HG03135 (cell line): ENCODE measurements around the gene CDH18.
"Not testable (repeated sequence)": the region's sequence is repeated elsewhere in the genome, so short reads cannot be mapped to it uniquely, and the experiment has no call there.

Experiments
- ATAC-seq: cut with Tn5 transposase; IDR thresholded peaks from one replicate; pipeline ENCODE4 v1.9.1; 2021; ENCODE audit warnings: mild to moderate bottlenecking, moderate library complexity; ENCODE audit not compliant: unreplicated experiment

Gene CDH18

DNA sequence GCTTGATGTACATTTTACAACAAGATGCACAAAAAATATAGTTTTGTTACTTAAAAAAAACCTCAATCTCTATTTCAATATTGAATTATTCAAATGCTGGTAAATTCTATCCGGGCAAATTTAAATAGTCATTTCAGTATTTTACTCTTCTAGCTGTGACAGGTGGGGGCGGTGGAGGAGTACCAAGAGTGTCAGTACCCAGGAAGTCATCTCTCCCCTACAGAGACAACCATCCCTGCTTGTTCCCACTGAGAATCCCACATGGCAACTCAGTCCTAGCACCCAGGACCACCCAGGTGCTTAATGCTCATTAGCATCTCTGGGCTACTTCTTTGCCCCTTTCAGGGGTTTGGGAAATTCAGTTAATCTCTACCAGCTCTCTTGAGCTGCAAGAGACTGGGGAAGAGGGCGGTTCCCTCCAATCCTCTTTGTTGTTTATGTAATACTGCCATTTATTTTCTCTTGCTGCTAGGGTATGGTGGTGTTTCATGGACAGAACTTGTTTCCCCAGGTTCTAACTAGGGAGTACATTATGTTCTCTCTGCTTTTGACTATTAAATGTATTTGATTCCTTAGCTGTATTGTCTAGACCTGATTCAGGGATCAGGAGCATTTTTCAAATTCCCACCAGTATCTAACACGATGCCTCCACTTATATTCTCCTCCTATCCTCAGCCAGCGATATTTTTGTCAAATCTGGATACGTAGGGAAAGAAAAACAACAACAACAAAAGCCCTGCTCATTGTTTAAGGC lies 122.5 kb downstream of the CDH18 start:
- ATAC-seq: no peak

GRCh38 chr5:19862711-19863110 lies 125.3 kb downstream of the CDH18 start:
- no peak for ATAC-seq

- no peak for ATAC-seq
Measured at GRCh38 chr5:19859020-19859419, 129.0 kb downstream of the CDH18 start.

GRCh38 chr5:19855931-19856330 lies 132.1 kb downstream of the CDH18 start:
- no peak for ATAC-seq

DNA sequence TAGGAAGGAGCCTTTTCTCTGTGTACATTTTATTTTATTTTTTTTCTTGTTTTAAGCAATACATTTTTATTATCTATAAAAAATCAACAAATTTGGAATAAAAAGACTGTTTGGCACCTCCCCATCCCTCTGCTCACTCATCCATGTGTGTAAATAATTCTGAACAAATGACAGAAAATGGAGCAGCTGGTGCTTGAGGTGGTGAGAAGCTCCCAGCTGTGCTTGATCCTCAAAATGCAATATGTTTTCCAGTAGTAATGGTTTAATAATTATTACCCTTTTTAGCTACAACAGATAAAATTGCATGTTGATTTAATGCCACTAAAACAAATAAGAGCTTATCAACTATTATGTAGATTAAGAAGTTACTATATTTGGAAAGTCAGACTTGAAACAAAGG lies 132.5 kb downstream of the CDH18 start:
- no peak for ATAC-seq

DNA sequence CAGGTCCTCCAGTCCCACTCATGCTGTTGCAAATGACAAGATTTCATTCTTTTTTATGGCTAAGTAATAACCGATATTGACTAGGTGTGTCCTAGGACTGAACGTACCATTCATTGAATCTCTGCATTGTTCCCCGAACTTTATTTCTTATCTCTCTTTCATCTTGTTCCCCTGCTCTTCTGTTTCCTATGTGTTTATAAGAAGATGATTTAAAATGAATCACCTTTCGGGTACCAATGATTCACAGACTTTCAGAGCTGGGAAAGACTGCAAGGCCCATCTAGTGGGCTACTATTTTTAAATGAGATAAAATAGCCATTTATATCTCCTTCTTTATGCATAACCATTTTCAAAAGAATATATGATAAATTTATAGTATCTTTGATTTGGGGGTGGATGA lies 133.0 kb downstream of the CDH18 start:
- ATAC-seq: no peak

DNA sequence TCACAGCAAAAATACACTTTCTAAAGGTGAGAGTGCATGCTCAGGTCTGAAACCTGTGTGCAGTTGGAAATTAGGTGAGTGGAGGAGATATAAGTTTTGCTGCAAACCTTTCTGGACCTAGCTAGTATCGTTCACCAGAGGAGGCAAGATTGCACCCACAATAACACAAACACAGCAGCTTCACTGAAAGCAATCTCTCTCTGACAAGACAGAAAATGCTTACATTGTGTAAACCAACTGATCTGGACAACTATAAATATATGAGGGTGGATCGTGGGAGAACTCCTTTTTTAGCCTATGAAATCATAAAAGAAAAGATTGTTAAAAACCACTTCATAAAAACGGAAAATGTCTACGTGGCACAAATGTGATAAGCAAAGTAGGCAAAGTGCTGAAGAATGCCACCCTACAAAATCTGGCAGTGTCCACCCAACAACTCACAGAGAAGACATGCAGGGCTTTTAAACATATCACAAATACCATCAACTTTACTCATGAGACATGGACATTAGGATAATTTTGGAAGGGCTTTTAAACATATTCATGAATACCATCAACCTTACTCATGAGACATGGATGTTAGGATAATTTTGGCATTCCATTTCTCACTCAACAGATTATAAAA lies 134.3 kb downstream of the CDH18 start:
- ATAC-seq: no peak

DNA sequence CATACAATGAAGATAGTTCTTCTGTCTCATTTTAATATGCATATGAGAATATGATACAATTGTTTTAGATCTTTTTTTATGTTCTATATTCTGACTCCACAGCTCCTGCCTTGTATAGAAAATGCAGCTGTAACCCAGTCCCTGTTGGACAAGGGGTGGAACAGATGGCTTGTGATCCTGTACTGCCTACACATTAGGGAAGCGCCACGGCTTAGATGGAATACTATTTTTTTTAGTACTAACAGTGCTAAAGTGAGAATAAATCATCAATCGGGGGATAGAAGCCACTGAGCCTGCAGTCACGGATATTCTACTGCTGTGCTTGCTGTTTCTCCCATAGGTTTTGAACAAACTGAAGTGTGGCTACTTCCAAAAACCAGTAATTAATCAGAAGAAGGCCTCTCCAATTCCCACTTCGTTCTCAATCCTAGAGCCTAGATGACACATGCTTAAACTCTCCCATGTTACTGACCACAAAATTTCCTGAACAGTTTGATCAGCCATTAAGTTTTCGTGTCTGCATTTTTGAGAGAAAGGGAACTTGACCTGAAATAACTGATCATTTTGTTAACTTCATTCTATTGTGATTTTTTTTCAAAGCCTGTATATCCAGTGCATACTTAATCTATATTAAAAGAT lies 150.3 kb downstream of the CDH18 start:
- no peak for ATAC-seq

- no peak for ATAC-seq
Measured at GRCh38 chr5:19835442-19835841, 152.6 kb downstream of the CDH18 start.

DNA sequence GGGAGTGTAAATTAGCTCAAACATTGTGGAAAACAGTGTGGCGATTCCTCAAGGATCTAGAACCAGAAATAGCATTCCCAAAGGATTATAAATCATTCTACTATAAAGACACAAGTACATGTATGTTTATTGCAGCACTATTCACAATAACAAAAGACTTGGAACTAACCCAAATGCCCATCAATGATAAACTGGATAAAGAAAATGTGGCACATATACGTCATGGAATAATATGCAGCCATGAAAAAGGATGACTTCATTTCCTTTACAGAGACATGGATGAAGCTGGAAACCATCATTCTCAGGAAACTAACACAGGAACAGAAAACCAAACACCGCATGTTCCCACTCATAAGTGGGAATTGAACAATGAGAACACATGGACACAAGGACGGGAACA lies 175.3 kb downstream of the CDH18 start:
- ATAC-seq: not testable (repeated sequence)

DNA sequence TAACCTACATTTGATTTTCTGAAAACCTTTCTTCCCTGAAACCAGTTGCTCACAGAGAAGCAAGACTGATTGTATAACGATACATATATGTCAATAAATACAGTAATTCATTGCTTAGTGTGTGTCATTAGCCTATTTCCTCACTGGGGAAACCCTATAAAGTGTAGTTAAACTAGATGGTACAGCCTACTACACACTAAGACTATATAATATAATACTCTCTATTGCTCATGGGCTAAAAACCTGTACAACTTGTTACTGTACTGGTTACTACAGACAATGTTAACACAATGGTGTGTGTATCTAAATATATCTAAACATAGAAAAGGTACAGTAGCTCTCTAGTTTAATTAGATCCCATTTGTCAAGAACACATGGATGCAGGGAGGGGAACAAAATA lies 181.2 kb downstream of the CDH18 start:
- ATAC-seq: no peak

GRCh38 chr5:19802686-19803085 lies 185.3 kb downstream of the CDH18 start:
- no peak for ATAC-seq

DNA sequence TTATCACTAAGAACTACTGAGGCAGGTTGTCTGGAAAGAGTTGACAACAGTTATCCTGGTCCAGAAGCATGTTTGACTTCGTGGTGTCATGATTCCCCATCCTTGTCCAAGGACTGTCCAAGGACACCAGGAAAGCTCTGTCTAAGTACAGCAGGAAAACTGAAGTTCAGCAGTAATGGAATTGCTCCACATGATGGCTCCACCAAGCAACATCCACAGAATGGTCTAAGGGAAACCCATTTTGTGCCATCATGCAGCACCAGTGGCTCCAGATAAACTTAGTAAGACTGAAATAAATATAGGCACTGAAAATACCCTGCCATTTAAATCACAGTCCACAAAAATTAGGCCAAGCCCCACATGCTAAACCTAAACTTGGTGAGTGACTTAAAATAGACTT lies 192.8 kb downstream of the CDH18 start:
- no peak for ATAC-seq

DNA sequence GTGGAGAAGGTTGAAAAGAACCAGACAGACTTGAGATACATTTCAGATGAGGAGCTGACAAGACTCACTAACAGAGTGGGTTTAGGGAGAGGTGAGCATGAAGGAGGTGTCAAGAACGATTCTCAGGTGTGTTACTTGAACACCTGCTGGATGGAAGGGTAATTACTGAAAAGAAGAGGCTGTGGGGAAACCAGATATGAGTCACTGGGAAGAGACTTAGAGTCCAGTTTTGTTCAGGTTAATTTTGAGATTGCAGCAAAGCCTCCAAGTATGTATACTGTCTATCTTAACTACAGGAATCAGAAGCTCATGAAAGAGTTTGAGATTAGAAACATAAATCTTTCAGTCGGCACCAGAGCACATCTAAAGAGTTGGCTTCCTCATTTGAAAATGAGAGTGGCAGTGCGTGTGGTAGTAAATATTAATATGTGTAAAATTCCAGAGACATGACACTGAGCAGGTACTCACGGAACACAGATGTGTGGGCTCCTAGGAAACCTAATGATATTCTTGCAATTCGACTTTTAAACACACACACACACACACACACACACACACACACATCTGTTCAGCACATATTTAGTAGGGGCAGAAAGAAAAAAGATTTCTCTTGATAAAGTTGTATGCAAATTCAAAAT lies 197.1 kb downstream of the CDH18 start:
- no peak for ATAC-seq

- no peak for ATAC-seq
Measured at GRCh38 chr5:19782566-19782965, 205.4 kb downstream of the CDH18 start.

GRCh38 chr5:19777363-19777762 lies 210.6 kb downstream of the CDH18 start:
- no peak for ATAC-seq

DNA sequence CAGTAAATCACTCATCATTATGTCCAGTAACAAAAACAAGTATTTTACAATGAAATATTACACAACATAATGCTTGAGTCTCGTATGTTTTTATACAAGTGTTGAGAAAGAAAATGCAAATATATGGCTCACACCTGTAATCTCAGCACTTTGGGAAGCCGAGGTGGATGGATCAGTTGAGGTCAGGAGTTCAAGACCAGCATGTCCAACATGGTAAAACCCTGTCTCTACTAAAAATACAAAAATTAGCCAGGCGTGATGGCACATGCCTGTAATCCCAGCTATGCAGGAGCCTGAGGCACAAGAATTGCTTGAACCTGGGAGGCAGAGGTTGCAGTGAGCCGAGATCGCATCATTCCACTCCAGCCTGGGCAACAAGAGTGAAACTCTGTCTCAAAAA lies 211.1 kb downstream of the CDH18 start:
- not testable (repeated sequence) for ATAC-seq

- ATAC-seq: no peak
Measured at GRCh38 chr5:19771174-19771835, 216.7 kb downstream of the CDH18 start.

DNA sequence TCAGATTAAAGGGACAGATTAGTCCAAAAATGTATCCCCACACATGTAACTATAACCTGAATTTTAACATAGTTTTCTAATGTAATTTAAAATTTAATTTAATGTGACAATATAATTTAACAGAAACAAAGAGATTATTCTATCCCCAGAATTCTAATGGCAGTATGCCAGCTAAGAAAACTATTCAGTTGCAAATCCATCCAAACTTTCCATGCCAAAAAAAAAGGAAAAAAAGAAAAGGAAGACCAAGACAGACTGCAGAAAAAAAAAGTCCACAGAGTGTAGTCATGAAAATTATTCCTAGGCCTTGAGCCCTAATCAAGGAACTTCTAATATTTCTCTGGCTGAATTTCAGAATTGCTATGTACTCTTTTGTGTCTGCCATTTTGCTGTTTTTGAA lies 217.6 kb downstream of the CDH18 start:
- ATAC-seq: no peak

- no peak for ATAC-seq
Measured at GRCh38 chr5:19767987-19768386, 220.0 kb downstream of the CDH18 start.

DNA sequence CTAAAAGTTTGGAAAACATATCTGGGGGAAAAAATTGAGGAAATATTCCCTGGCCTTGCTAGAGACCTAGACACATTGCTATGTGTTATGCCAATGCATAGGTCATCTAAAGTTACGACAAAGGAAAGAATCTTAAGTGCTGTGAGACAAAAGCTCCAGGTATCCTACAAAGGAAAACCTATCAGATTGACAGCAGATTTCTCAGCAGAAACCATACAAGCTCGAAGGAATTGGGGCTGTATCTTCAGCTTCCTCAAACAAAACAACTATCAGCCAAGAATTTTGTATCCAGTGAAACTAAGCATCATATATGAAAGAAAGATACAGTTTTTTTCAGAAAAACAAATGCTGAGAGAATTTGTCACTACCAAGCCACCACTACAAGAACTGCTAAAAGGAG lies 234.4 kb downstream of the CDH18 start:
- ATAC-seq: no peak
